Activated CD4-positive, CD25-positive, alpha-beta regulatory T cell (primary cell): ENCODE measurements around the gene SNX17.

Source experiments
- DNase-seq, 4 experiments: peaks; one replicate each; lab custom pipeline; 2025; lab: John Stamatoyannopoulos, UW

Gene SNX17

DNA sequence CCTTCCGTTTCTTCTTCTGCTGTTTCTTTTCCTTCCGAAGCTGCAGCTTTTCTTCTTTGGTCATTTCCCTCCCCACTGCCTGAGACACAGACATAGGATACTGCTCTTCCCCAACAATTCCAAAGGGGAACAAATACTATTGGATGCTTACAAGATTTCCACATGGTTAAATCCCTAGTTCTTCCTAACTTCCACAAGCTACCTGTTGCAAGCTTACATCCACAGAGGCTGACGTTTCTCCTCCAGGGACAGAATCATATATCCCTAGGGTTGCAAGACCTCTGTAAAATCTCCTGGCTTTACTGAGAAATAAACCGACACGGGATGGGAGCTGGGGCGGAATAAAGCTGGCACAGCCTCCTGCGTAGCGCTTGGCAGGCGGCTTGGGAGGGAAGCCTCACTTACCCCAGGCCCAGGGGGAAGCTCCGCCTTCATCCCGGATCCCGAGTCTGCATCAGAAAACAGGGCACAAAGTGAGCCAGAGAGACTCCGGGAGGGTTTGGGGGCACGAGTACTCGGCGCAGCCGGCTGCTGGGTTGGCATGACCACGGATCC is 868 bp upstream of the SNX17 start:
- DNase-seq = no peak

DNA sequence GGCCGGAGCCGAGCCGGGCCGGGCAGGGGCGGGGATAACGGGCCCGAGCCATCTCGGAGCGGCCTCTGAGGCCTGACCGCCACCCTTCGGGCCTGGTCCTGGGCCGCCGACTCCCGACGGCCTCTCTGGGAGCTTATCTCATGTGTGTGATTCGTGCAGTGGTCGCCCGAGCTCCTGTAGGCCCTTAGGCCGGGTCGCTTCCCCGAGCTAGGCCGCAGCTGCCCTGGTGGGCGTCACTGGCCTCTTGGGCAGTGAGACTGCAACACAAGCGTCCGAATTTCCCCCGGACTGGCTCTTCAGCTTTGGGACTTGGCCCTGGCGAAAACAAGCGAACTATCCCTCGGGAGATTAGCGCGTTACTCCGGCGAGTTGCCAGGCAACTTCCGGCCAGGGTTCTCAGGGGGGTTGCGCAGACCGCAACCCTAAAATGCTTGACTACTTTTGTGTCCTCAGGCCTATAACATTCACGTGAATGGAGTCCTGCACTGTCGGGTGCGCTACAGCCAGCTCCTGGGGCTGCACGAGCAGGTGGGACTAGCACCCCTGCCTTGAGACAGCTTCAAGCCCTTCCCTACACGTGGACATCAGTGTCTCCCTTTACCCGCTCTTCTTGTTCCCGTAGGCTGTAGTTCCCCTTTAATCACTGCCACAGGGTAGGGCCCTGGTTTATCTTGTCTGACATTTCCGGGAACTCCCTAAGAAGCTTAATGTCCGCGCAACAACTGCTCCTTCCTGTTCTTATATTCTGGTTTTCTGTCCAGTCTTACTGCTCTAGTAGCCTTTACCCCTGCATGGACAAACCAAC is 602 bp downstream of the SNX17 start:
- DNase-seq = no peak

DNA sequence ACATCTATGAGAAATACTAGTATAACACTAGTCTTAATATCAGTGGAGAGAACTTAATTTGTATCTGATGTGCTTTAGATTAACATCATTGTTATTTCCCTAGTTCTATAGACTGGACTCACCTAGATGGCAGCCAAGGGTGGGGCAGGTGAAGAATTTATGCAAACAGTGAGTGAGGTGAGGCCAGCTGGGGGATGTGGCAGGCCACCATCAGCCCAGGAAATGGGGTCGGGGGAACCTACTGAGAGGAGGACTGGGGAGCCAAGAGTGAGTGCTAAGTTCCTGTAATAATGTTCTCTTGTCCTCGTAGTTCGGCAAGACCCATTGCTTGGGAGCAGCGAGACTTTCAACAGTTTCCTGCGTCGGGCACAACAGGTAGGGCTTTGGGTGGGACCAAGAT is 2.5 kb downstream of the SNX17 start:
- DNase-seq = no peak

DNA sequence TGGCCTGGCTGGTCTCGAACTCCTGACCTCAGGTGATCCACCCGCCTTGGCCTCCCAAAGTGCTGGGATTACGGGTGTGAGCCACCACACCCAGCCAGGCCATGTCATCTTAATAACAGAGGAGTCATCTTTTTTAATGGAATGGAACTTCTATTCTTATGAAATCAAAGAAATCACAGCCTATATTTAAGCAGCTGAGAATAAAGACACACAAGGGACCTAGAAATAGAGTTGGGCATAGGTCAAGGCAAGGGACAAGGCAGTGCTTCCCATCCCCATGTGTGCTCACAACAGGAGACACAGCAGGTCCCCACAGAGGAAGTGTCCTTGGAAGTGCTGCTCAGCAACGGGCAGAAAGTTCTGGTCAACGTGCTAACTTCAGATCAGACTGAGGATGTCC is 3.2 kb downstream of the SNX17 start:
- DNase-seq = no peak

DNA sequence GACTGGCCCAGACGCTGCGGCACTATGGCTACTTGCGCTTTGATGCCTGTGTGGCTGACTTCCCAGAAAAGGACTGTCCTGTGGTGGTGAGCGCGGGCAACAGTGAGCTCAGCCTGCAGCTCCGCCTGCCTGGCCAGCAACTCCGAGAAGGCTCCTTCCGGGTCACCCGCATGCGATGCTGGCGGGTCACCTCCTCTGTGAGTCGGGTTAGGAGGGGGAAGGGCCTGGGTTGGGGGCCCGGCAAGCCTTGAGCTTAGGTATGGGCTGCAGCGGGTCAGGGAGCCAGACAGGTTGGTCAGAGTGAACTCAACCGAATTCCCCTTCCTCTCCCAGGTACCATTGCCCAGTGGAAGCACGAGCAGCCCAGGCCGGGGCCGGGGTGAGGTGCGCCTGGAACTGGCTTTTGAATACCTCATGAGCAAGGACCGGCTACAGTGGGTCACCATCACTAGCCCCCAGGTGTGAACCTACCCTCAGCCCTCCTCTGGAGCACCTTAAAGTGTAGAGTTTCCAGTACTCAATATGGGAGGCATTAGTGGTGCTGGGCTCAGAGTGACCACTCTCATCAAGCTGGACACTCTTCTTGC is 5.2 kb downstream of the SNX17 start:
- DNase-seq = no peak

DNA sequence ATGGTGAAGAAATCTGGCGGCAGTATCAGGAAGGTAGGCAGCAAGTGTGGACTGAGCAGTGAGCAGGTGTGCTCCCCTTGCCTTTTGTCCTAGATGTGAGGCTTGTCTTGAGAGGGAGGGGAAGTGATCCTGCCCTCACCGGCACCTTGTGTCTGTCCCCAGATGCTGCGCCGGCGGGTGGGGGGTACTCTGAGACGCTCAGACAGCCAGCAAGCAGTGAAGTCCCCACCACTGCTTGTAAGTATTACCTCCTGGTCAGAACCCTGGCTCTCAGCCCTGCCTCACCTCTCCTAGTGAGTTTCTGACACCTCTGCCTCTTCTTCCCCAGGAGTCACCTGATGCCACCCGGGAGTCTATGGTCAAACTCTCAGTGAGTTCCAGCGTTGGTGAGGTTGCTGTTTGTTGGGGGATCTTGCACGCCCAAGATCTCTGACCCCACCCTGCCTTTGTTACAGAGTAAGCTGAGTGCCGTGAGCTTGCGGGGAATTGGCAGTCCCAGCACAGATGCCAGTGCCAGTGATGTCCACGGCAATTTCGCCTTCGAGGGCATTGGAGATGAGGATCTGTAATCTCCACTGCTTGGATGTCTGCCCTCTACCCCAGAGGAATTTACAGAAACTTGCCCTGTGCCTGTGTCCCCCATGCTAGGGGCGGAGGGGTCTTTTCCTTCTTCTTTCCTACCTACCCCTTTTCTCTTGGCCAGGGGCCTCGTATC is 5.9 kb downstream of the SNX17 start:
- DNase-seq = no peak

DNA sequence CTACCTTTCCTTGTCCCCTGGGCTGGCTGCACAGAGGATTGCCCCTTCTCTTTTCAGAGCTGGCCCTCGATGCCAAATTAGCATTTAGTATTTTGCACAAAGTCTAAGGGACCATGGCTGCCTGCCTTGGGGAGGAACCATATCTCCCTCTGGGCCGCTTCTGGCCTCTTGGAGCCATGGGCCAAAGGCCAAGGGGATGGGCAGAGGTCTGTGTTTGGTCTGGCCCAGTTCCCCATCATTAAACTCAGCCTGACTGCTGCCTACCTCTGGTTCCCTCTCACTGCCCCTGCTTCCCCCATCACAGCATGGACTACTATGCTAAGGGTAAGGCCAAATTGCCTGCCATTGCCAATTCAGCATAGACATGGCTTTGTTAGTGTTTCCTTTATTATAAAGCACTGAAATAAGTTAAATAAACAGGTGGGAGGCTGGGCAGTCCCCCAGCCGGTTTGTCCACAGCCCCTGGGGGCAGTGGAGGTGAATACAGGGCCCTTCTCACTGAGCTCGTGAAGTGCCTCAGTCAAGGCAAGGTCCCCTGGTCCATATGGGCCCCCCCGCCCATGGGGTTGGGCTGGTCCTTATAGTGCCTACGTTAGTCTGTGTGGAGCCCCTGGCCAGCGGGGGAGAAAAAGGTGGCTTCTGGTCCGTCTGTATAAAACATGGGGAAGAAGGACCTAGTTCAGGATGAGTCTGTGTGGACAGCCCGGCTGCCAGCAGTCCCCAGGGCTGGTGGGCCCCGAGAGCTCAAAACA is 6.6 kb downstream of the SNX17 start:
- no peak for DNase-seq

DNA sequence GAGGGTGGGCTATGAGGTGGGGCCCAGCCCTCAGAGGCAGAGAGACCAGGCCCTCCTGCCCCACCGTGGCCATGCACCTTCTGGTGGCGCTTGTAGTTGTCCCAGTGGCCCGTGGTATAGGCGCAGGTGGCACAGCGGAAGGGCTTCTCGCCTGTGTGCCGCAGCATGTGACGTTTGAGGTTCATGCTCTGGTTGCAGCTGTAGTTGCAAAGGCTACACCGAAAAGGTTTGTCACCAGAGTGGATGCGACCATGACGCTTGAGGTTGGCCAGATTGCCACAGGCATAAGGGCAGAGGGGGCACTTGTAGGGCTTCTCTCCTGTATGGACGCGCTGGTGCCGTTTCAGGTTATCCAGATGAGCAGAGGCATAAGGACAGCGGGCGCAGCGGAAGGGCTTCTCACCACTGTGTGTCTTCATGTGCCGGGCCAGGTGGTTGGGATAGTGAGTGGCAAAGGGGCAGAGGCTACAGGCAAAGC is 7.2 kb downstream of the SNX17 start:
- no peak for DNase-seq

DNA sequence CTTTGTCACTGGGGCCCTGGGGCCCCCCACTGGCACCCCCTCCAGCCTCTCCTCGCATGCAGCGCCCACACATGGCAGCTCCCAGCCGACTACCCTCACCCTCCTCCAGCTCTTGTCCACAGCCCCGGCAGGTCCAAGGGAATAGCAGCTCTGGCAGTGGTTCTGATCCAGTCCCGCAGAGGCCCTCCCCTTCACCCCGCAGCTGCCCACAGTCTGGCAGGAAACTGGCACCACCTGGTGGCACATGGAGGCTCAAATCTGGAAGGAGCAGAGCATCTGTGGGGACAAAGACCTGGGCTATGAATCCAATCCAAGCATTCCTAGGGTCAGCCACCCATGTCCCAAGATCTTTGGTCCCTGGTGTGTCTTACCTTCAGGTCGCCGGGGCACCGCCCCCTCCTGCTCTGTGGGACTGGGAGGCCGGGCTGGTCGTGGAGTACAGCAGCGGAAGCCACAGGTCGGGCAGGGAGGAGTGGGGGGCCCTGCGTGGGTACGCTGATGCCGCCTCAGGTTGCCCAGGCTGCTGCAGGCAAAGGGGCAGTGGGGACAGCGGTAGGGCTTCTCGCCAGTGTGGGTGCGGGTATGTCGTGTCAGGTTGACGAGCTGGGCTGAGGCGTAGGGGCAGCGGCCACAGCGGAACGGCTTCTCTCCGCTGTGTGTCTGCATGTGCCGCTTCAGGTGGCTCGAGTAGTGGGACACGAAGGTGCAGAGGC is 7.8 kb downstream of the SNX17 start:
- no peak for DNase-seq

DNA sequence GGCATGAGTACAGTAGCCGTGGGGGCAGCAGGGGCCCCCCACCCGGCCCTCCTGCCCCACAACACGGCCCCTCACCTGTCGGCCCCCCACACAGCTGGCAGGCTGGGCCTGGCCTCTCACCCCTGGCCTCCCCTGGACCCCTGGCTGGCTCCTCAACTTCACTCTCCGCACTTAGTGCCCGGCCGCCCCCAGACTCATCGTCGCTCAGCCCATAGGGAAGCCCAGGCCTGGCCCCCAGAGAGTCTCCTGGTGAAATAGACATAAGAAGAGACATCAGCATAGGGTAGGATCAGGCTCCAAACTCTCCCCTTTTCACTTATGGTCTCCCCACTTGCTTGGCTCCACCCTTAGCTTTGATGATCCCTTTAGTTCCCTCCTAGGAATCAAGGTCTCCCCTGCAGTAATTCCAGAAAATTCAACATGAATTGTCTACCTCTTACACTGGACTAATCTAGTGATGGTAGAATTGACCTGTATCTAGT is 8.4 kb downstream of the SNX17 start:
- no peak for DNase-seq

DNA sequence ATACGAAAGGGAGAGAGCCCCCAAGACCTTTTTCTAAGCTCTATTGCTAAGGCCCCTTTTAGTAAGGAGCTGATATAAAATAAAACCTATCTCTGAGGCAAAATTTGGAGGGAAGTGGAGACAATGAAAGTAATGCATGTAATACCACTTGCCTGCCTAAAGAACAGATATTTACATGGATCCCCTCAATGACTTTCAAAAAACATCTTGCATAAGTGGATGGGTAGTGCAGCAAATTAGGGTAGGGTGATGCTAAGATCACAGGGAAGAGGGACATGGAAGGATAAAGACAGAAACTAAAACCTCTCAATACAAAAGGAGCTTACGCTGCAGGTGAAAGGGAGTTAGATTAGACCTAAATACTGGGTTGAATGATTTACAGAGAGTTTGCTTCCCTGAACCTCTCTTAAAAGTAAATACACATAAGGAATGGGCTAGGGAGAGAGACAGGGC is 9.0 kb downstream of the SNX17 start:
- no peak for DNase-seq

DNA sequence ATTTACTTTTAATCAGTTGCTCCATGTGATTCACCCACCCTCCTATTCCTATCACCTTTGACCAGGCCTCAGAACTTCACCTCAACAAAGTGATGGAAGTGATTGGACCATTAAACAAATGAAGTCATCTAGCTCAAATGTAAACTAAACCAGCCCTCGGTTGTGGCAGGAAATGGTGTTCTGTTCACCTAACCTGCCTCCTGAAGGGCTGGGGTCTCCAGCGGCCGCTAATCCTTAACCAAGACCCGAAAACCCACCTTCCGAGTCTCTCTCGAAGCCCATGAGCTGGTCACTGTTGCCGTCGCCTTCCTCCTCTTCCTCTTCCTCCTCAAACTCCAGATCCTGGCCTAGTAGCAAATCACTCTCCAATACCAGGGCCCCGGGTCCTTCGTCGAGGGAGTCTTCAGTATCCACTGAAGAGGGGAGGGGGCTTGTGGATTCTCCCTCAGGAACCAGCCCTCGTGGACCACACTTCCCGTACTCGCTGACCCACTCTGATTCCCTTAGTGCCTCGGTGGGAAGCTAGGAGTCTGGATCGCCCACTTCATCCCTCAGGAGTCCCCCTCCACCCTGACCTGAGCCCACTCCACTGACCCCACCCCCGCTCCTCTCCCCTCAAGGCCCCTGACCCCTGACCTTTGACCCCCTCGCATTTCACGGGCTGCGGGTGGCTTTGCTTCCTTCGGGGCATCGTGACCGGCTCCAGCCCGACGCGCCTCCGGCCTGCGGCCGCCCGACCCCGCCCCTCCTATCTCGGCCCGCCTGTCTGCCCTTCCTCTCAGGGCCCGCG is 9.6 kb downstream of the SNX17 start:
- DNase-seq = no peak

DNA sequence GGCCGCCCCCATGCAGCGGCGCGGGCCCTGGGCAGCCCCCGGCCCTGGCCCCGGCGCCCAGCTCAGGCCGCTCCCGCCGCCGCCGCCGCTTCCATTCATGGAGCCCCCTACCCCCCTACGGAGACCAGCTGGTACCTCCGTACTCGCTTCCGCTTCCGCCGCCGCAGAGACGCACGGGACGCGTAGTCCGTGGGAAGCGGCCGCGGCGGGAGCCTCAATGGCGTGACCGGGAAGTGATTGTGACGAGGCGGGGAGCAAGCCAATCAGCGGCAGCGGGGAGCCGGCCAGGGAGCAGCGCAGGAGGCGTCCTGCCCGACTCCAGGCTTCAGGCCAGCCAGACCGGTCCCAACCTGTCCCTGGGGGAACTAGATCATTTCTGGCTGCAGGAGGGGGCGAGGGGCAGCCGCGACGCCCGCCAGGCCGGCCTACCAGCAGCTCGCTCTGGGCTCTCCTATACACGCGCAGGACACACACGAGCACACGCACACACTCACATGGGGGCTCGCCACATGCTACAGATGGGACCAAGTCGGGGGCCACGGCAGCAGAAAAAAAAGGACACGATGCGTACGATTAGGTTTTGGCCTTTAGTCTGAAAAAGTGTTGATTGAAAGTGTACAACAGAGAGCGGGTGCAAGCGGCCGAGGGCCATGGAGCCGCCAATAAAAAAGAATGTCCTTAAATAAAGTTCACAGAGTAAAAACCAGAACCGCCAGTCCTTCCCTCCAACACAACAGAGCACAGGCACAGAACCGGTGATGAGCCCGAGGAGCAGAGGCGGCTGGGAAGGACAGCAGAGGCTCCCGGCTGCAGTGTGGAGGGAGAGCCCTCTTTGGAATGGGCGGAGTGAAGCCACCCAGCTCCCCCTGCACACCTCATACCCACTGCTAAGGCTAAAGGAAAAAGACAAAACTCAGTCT is 10.5 kb downstream of the SNX17 start, which contains the start of gene ZNF513:
ZNF513 (minus strand) TSS at position 109 of the 920 bp plus-strand sequence. CDS start 208 bp downstream, outside the sequence.
- peak; percentile 54 to 77 (median 70) for DNase-seq

DNA sequence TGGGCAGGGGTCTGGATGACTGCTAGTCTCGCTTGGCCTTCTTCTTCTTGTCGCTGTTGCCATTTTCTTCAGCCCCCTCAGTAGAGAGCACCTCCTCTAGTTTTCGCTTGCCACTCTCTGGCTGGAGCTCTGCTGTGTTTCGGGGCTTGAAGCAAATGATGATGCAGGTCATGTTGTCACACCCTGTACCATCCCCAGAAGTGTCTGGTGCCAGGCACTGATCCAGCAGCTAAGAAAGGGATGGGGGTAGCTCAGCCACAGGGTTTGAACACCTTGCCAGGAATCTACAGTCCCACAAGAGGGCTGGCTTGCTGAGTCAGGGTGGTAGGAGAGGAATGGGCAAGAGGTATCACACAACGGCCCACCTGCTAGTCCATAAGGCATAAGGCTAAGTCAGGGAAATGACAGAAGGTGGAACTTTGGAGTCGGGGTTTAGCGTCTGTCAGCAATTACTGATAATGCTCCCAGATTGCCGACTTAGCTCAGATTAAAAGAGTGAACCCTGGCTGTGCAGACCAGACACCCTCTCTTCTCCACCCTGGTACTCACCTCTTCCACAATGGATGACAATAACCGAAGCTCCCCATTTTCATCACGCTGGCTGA is 11.3 kb downstream of the SNX17 start:
- no peak for DNase-seq

DNA sequence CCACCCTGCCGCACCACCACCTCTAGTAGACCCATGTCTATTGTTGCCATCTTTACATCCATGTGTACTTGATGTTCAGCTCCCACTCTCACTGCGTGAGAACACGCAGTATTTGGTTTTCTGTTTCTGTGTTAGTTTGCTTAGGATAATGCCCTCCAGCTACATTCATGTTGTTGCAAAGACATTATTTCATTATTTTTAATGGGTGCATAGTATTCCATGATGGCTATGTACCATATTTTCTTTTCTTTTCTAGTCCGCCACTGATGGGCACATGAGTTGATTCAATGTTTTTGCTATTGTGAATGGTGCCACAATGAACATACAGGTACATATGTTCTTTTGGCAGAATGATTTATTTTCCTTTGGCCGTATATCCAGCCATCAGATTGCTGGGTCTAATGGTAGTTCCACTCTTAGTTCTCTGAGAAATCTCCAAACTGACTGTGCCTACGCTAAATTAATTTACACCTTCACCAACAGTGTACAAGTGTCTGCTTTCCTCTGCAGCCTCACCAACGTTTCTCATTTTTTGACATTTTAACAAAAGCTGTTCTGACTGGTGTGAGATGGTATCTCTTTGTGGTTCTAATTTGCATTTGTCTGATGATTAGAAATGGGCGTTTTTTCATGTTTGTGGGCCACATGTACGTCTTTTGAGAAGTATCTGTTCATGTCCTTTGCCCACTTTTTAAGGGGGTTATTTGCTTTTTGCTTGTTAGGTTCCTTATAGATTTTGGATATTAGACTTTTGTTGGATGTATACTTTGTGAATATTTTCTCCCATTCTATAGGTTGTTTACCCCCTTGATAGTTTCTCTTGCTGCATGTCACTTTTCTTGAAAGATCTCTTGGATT is 20.6 kb downstream of the SNX17 start:
- DNase-seq = no peak

DNA sequence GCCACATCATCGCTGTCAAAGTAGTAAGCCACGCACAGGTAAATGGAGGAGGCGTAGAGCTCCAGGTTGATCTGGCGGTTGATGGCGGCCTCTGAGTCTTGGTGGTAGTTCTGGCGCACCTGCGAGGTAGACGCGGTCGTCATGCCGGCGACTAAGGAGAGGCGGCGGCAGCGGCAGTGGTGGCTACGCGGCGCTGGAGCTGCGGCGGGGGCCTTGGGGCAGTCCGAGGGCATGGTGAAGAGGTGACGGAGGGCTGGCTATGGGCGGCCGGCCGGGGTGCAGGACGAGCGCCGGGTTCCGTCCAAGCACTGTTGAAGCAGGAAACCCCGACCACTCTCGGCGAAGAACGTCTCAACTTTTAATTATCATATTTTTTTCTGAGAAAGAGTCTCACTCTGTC is 22.8 kb downstream of the SNX17 start:
- DNase-seq = no peak

DNA sequence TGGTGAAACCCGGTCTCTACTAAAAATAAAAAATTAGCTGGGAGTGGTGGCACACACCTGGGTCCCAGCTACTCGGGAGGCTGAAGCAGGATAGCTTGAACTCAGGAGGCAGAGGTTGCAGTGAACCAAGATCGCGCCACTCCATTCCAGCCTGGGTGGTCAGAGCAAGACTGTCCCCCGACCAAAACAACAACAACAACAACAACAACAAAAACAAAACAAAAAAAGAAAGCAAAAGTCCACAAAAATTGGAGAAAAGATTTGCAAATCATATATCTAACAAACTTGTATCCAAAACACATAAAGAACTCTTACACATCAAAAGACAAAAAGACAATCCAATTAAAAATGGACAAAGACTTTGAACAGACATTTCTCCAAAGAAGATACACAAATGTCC is 28.5 kb downstream of the SNX17 start:
- DNase-seq = no peak
